HG03039 (cell line): ENCODE results near the gene DISC1.

Experiments
- ATAC-seq: cut with Tn5 transposase; IDR thresholded peaks from one replicate; pipeline ENCODE4 v1.9.1; 2021; ENCODE audit warnings: mild to moderate bottlenecking, moderate library complexity; ENCODE audit not compliant: unreplicated experiment

The DISC1 gene

GRCh38 chr1:231842441-231842840, 215.9 kb downstream of the DISC1 start:
- no peak for ATAC-seq

GRCh38 chr1:231844986-231845502, 218.5 kb downstream of the DISC1 start:
- ATAC-seq = no peak

- ATAC-seq = no peak
Observed at GRCh38 chr1:231847612-231848397, 221.2 kb downstream of the DISC1 start.

GRCh38 chr1:231849981-231850380, 223.4 kb downstream of the DISC1 start:
- ATAC-seq = no peak

GRCh38 chr1:231850786-231851185, 224.2 kb downstream of the DISC1 start:
- ATAC-seq = no peak

- ATAC-seq = no peak
Observed at GRCh38 chr1:231853588-231854207, 227.1 kb downstream of the DISC1 start.

- ATAC-seq = no peak
Observed at GRCh38 chr1:231855361-231855760, 228.8 kb downstream of the DISC1 start.

GRCh38 chr1:231855926-231856325, 229.3 kb downstream of the DISC1 start:
- ATAC-seq = no peak

GRCh38 chr1:231856426-231856825, 229.8 kb downstream of the DISC1 start:
- ATAC-seq = no peak

GRCh38 chr1:231856894-231857293, 230.3 kb downstream of the DISC1 start:
- no peak for ATAC-seq

- no peak for ATAC-seq
Observed at GRCh38 chr1:231857609-231858135, 231.1 kb downstream of the DISC1 start.

- no peak for ATAC-seq
Observed at GRCh38 chr1:231860221-231861088, 233.9 kb downstream of the DISC1 start.

- no peak for ATAC-seq
Observed at GRCh38 chr1:231861541-231862481, 235.2 kb downstream of the DISC1 start.

- no peak for ATAC-seq
Observed at GRCh38 chr1:231862611-231863010, 236.0 kb downstream of the DISC1 start.

GRCh38 chr1:231865331-231865730, 238.7 kb downstream of the DISC1 start:
- ATAC-seq = no peak

GRCh38 chr1:231866392-231867331, 240.1 kb downstream of the DISC1 start:
- ATAC-seq = no peak

- ATAC-seq = no peak
Observed at GRCh38 chr1:231867607-231868006, 241.0 kb downstream of the DISC1 start.

GRCh38 chr1:231869364-231869763, 242.8 kb downstream of the DISC1 start:
- no peak for ATAC-seq

GRCh38 chr1:231871471-231871870, 244.9 kb downstream of the DISC1 start:
- ATAC-seq = no peak
